ENCODE measurements around the gene CTAGE1.

GRCh38 chr18:22441638-22442037 lies 23.9 kb upstream of the CTAGE1 start:
- TF ChIP-seq CTCF (IDR thresholded peaks at IDR 0.05): no peak
- no peak for TF ChIP-seq POLR2AphosphoS5 (IDR thresholded peaks at IDR 0.05)

All from esophagus muscularis mucosa (tissue), 3 donors.